NCI-H345 (cell line): Measurements from ENCODE around the gene HELLS.
"Not testable (repeated sequence)": the region's sequence is repeated elsewhere in the genome, so short reads cannot be mapped to it uniquely, and the experiment has no call there.

Experiments used
- DNase-seq: peaks from one replicate; lab custom pipeline; 2025; lab: John Stamatoyannopoulos, UW

The HELLS gene

GRCh38 chr10:94545391-94546048, at the start of gene HELLS:
Gene HELLS (plus strand): TSS chr10:94545788. CDS start chr10:94545922, 134 bp downstream.
- peak; percentile 83 for DNase-seq

GRCh38 chr10:94496010-94496409, 49.6 kb upstream of the HELLS start:
- DNase-seq, result no peak

- no peak for DNase-seq
Observed at GRCh38 chr10:94496646-94497045, 48.9 kb upstream of the HELLS start.

GRCh38 chr10:94500063-94500462, 45.5 kb upstream of the HELLS start:
- DNase-seq, result no peak

GRCh38 chr10:94521276-94522250, 24.0 kb upstream of the HELLS start:
- no peak for DNase-seq

- no peak for DNase-seq
Observed at GRCh38 chr10:94524146-94524545, 21.4 kb upstream of the HELLS start.

- no peak for DNase-seq
Observed at GRCh38 chr10:94524711-94525110, 20.9 kb upstream of the HELLS start.

- DNase-seq, result not testable (repeated sequence)
Observed at GRCh38 chr10:94531550-94531949, 14.0 kb upstream of the HELLS start.

- DNase-seq, result no peak
Observed at GRCh38 chr10:94533027-94533426, 12.6 kb upstream of the HELLS start.

- not testable (repeated sequence) for DNase-seq
Observed at GRCh38 chr10:94542282-94542681, 3.3 kb upstream of the HELLS start.

- DNase-seq, result peak; percentile 16
Observed at GRCh38 chr10:94546049-94546900, 687 bp downstream of the HELLS start.

- peak; percentile 18 for DNase-seq
Observed at GRCh38 chr10:94546901-94547185, 1.3 kb downstream of the HELLS start.

- no peak for DNase-seq
Observed at GRCh38 chr10:94549221-94549620, 3.6 kb downstream of the HELLS start.

- DNase-seq, result not testable (repeated sequence)
Observed at GRCh38 chr10:94567714-94568307, 22.2 kb downstream of the HELLS start.

- no peak for DNase-seq
Observed at GRCh38 chr10:94571081-94571480, 25.5 kb downstream of the HELLS start.

- DNase-seq, result no peak
Observed at GRCh38 chr10:94571528-94571927, 25.9 kb downstream of the HELLS start.

- DNase-seq, result no peak
Observed at GRCh38 chr10:94578790-94579189, 33.2 kb downstream of the HELLS start.

- DNase-seq, result no peak
Observed at GRCh38 chr10:94583124-94583523, 37.5 kb downstream of the HELLS start.

GRCh38 chr10:94591461-94592205, 46.0 kb downstream of the HELLS start:
- DNase-seq, result no peak

- DNase-seq, result no peak
Observed at GRCh38 chr10:94602729-94603515, 57.3 kb downstream of the HELLS start.
